HepG2 (cell line): ENCODE data around the gene ZFHX3. TPM values are rescaled to one million over a fixed set of nuclear protein-coding genes. Genes with fewer than 3 reads are reported as not detected.

ENCODE experiments used
- ADNP ChIP-seq: sonication (generic); formaldehyde crosslinking; IDR thresholded peaks from 2 replicates; pipeline ENCODE4 v1.4.0; 2020; ENCODE audit warnings: missing genetic modification reagents
- AFF4 ChIP-seq: sonication (generic); formaldehyde crosslinking; IDR thresholded peaks from 2 replicates; pipeline ENCODE4 v1.4.0; 2020; ENCODE audit warnings: missing genetic modification reagents
- EP300 ChIP-seq, 3 experiments: sonication (generic) in 1 of 3; formaldehyde crosslinking in 1 of 3; IDR thresholded peaks; 2 replicates each; pipeline versions ENCODE4 v1.5.1 to v1.6.1; 2011 to 2020; ENCODE audit warnings: low read depth in 2 of 3, low read length in 2 of 3, borderline replicate concordance in 1 of 3, improper control_type of control experiment in 1 of 3, mild to moderate bottlenecking in 1 of 3, missing genetic modification reagents in 1 of 3, moderate library complexity in 1 of 3
- FOXC1 ChIP-seq: sonication (generic); formaldehyde crosslinking; IDR thresholded peaks from 2 replicates; pipeline ENCODE4 v1.8.0; 2022; ENCODE audit warnings: mild to moderate bottlenecking, missing genetic modification reagents, borderline replicate concordance
- IKZF4 ChIP-seq: sonication (generic); formaldehyde crosslinking; IDR thresholded peaks from 2 replicates; pipeline ENCODE4 v1.5.1; 2020; ENCODE audit warnings: borderline replicate concordance, mild to moderate bottlenecking, low read depth, missing genetic modification reagents; ENCODE audit errors: not compliant biosample characterization
- TP53 ChIP-seq: sonication (generic); formaldehyde crosslinking; conservative IDR thresholded peaks from 2 replicates; pipeline ENCODE4 v1.4.0; 2020; ENCODE audit warnings: missing genetic modification reagents
- ZBTB7A ChIP-seq: sonication (generic); formaldehyde crosslinking; IDR thresholded peaks from 2 replicates; pipeline ENCODE4 v1.8.0; 2022; ENCODE audit warnings: mild to moderate bottlenecking, missing genetic modification reagents
- ZHX1 ChIP-seq: sonication (generic); formaldehyde crosslinking; IDR thresholded peaks from 2 replicates; pipeline ENCODE4 v1.8.1; 2022; ENCODE audit warnings: low read depth, mild to moderate bottlenecking, missing genetic modification reagents
- ZNF10 ChIP-seq: sonication (generic); formaldehyde crosslinking; IDR thresholded peaks from 2 replicates; pipeline ENCODE4 v1.4.0; 2020; ENCODE audit warnings: mild to moderate bottlenecking, low read depth, missing genetic modification reagents, borderline replicate concordance
- ZNF337 ChIP-seq: sonication (generic); formaldehyde crosslinking; IDR thresholded peaks from 2 replicates; pipeline ENCODE4 v1.5.1; 2020; ENCODE audit warnings: missing genetic modification reagents, low read depth, mild to moderate bottlenecking, borderline replicate concordance
- ZNF468 ChIP-seq: sonication (generic); formaldehyde crosslinking; IDR thresholded peaks from 2 replicates; pipeline ENCODE4 v1.8.0; 2022; ENCODE audit warnings: mild to moderate bottlenecking, moderate library complexity, missing genetic modification reagents
- ZNF501 ChIP-seq: sonication (generic); formaldehyde crosslinking; IDR thresholded peaks from 2 replicates; pipeline ENCODE4 v1.5.1; 2020; ENCODE audit warnings: mild to moderate bottlenecking, moderate library complexity, missing genetic modification reagents
- ZNF503 ChIP-seq: sonication (generic); formaldehyde crosslinking; IDR thresholded peaks from 2 replicates; pipeline ENCODE4 v1.4.0; 2020; ENCODE audit warnings: missing genetic modification reagents
- ZNF546 ChIP-seq: sonication (generic); formaldehyde crosslinking; conservative IDR thresholded peaks from 2 replicates; pipeline ENCODE4 v1.8.1; 2023; ENCODE audit warnings: mild to moderate bottlenecking, missing genetic modification reagents
- ZNF589 ChIP-seq: sonication (generic); formaldehyde crosslinking; conservative IDR thresholded peaks from 2 replicates; pipeline ENCODE4 v1.8.0; 2022; ENCODE audit warnings: mild to moderate bottlenecking, moderate library complexity, missing genetic modification reagents
- ZNF788 ChIP-seq: sonication (generic); formaldehyde crosslinking; IDR thresholded peaks from 2 replicates; pipeline ENCODE4 v1.5.0; 2020; ENCODE audit warnings: mild to moderate bottlenecking, missing genetic modification reagents, borderline replicate concordance
- polyA plus RNA-seq, 8 experiments: library from polyadenylated mRNA; depleted of rRNA in 3 of 8; stranded (reverse) in 7 of 8; unstranded in 1 of 8; fragments of >200 nt; fragmentation: Illumina TruSeq in 4 of 8; extraction: Trizol in 4 of 8; gene quantifications; 2 replicates each; pipeline versions ENCODE4 v1.2.1 to v1.2.3, GENCODE V29; 2011 to 2016; ENCODE audit warnings: low read depth in 4 of 8, missing spikeins in 1 of 8, mixed read lengths in 1 of 8; ENCODE audit not compliant: insufficient read depth in 1 of 8
- total RNA-seq, 5 experiments: library from RNA; depleted of rRNA; stranded (reverse); fragments of >200 nt; fragmentation: Illumina TruSeq; extraction: Trizol; gene quantifications; 2 replicates each; pipeline ENCODE4 v1.2.3, GENCODE V29; 2016; ENCODE audit warnings: low read depth in 1 of 5
- TF ChIP-seq, protein P1 (sequence below): sonication (generic); formaldehyde crosslinking; IDR thresholded peaks from 2 replicates; pipeline ENCODE4 v1.8.0; 2022; ENCODE audit warnings: mild to moderate bottlenecking, missing genetic modification reagents

The ZFHX3 gene
- total and polyA plus RNA-seq, 2 of the 13 experiments (the other 11 are each of a cell fraction or from before 2014, with no cell fraction given), result 5.0 to 6.0 TPM

- peak; percentile 74 for TF ChIP-seq ZNF501 (CRISPR knock-in tag)
- TF ChIP-seq IKZF4 (CRISPR knock-in tag), result peak; percentile 52
- TF ChIP-seq ZNF337, result 0 out of 2 replicates have a peak, but pooled peaks have one; percentile 66
- peak; percentile 94 for TF ChIP-seq EP300 (IDR thresholded peaks at IDR 0.05; ENCODE audit: low read depth in 2 of 2, low read length in 2 of 2)
- peak; percentile 92 for TF ChIP-seq EP300 (CRISPR knock-in tag; IDR thresholded peaks at IDR 0.05; ENCODE audit: borderline replicate concordance)
- no peak for TF ChIP-seq ZBTB7A (CRISPR knock-in tag)
- TF ChIP-seq ZNF546 (CRISPR knock-in tag), result no peak
- TF ChIP-seq ZNF589 (CRISPR knock-in tag), result 0 out of 2 replicates have a peak, but pooled peaks have one; percentile 80
- TF ChIP-seq FOXC1 (CRISPR knock-in tag), result no peak; the same call in 1 of the 2 replicates
- TF ChIP-seq, protein P1, sequence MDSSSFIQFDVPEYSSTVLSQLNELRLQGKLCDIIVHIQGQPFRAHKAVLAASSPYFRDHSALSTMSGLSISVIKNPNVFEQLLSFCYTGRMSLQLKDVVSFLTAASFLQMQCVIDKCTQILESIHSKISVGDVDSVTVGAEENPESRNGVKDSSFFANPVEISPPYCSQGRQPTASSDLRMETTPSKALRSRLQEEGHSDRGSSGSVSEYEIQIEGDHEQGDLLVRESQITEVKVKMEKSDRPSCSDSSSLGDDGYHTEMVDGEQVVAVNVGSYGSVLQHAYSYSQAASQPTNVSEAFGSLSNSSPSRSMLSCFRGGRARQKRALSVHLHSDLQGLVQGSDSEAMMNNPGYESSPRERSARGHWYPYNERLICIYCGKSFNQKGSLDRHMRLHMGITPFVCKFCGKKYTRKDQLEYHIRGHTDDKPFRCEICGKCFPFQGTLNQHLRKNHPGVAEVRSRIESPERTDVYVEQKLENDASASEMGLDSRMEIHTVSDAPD, result 0 out of 2 replicates have a peak, but pooled peaks have one; percentile 85
- no peak for TF ChIP-seq ZNF10 (CRISPR knock-in tag)
- TF ChIP-seq TP53 (CRISPR knock-in tag), result peak; percentile 93
- peak; percentile 89; the same call in 1 of the 2 replicates for TF ChIP-seq ZNF503
- TF ChIP-seq AFF4 (CRISPR knock-in tag), result no peak
- no peak for TF ChIP-seq ZNF468 (CRISPR knock-in tag)
- peak; percentile 85; the same call in 1 of the 2 replicates for TF ChIP-seq ZHX1
- no peak for TF ChIP-seq ADNP (CRISPR knock-in tag)
- TF ChIP-seq ZNF788, result peak; percentile 86
Measured at GRCh38 chr16:72924927-72925630, 122.8 kb downstream of the ZFHX3 start (continued).
